DMS 273 treated with DMSO at 0.1 percent for 48 hours (cell line): ENCODE data around the gene CAV2.

ENCODE experiments used
- DNase-seq: peaks from one replicate; lab custom pipeline; 2025; lab: John Stamatoyannopoulos, UW

Gene CAV2

DNA sequence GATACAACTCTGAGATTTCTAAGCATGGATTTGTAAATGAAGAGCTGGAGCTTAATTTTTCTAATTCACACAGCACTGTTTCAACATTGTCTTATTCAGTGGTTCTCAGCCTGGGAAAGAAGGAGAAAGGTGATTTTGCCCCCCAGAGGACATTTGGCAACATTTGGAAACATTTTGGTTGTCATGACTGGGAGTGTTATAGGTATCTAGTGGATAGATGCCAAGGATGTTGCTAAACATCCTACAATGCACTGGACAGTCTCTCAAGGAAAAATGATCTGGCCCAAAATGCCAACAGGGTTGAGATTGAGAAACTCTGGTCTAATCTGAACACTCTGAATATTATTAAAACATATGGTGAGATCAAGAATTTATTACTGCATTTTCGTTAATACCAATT lies 3.8 kb upstream of the CAV2 start:
- no peak for DNase-seq

DNA sequence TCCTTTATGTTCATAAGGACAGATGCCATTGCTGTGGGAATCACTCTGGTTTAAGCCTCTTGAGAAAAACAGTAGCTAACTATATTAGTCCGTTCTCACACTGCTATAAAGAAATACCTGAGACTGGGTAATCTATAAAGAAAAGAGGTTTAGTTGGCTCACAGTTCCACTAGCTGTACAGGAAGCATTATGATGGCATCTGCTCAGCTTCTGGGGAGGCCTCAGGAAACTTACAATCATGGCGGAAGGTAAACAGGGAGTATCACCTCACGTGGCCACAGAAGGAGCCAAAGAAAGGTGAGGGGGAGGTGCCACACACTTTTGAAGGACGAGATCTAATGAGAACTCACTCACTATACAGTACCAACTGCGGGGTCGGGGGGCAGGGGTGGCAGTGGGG lies 2.9 kb upstream of the CAV2 start:
- no peak for DNase-seq

DNA sequence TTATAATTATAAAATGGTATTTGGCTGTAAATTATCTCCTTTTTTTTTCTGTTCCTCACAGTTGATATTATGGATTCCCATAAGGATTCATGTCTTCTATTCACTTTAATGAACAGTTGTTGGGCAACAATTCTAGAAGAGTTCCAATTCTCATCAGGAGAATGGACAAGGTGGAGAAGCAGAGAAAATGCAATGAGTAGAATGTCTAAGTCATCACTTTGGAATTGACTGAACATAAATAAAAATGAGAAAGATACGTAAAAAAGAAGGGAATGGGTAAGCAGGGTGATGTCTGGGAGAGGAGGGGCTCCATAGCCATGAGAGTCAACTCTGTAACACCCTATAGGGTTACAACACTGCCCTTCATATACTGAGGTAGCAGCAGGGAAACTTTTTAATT lies 1.8 kb upstream of the CAV2 start:
- no peak for DNase-seq

DNA sequence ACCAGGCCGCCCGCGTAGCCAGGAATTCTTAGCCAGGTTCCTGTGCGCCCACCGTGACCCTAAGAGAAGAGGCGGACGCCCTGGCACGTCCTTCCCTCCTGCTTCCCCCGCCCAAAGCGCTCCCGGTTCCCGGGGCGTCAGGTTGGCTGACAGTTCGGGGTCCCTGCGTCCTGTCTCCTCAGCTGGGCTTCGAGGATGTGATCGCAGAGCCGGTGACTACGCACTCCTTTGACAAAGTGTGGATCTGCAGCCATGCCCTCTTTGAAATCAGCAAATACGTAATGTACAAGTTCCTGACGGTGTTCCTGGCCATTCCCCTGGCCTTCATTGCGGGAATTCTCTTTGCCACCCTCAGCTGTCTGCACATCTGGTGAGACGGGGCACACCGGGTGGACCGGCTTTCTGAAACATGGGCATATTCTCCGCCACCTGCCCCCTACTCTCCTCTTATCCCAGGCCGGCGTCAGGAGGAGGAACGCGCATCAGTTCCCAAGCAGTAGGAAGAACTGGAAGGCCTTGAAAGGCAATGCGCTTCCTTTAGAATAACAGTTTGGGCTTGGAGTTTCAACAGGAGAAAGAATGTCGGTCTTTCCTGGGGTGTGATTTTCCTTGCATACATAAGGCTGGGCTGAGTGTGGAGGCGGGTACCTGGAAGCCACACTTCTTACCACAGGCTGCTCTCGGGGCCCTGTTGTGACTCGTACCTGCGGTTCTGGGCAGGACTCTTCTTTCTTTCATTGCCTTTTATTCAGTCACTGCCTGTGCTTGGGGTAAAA lies 728 bp downstream of the CAV2 start:
- no peak for DNase-seq

DNA sequence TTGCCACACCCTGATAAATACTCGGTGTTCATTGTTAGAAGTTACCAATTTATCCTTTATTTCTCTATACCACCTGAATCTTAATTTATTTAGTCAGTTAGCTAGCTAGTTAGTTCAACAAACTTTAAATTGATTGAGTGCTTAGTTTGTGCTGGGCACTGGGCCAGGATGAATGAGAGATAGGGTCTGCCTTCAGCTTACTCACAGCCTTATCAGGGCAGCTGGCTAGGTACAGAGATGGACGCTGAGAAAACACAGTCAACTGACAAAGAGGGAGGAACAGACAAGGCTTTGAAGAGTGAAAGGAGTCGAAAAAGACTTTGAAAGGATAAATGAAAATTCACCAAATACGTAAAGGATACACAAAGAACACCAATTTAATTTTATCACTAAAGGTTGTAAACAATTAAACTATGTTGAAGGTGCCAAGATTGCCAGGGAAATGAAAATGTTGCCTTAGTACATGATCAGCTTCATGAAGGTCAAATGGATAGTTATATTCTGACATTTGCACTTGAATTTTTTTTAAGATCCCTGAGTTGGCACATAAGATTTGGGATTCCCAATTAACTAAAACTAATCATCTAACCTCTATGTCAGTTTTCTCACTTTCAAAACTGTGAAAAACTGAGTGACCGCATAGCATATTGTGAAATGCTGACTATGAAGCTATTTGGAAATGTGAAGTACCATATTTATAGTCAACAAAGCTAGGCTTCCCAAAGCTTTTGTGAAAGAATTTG lies 2.1 kb downstream of the CAV2 start:
- no peak for DNase-seq

DNA sequence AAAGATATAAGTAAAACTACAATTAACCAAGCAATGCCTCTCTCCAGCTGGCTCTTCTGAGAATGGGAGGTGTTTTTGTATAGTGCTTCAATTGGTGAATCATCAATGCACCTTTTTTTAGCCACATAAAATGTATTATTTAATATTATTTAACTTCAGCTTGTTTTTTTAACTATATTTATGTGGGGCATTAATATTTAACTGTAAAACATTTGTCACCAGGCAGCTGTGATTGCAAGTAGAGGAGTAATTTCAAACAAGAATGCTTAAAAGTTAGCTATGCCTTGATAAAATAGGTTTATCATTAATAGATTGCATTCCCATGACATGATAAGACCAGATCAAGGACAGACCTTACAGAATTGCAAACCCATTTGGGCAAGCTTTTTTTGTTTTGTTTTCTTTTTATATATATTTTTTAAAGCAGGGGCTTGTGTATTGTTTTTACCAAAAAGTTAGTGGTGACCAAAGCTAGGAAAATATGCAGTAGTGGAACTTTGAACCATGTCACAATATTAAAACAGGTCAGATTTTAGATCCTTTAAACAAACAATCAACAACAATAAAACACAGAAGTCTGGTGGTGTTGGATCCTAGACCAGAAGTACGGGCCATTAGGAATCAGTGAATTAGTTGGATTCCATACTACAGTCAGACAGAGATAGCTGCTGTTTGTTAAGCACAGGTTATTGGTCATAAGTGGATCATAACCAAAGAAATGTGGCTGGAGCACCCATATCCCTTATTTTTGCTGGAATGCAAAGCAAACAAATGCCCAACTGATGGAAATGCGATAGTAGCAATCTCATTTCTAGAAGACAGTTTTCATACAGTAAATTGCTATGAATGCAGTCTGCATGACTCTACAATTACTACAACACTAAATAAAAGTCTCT lies 2.9 kb downstream of the CAV2 start:
- DNase-seq, result no peak

DNA sequence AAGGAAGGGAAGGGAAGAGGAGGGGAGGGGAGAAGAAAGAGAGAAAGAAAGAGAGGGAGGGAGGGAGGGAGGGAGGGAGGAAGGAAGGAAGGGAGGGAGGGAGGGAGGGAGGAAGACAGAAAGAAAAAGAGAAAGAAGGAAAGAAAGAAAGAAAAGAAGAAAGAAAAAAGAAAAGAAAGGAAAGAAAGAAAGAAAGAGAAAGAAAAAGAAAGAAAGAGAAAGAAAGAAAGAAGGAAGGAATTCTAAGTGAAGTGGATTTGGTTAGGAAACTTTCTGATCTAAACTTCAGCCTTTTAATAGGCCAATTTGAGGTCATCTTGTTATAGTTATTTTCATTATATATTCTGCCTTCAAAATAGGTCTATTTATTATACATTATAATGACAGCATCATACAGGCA lies 4.3 kb downstream of the CAV2 start:
- DNase-seq, result no peak

DNA sequence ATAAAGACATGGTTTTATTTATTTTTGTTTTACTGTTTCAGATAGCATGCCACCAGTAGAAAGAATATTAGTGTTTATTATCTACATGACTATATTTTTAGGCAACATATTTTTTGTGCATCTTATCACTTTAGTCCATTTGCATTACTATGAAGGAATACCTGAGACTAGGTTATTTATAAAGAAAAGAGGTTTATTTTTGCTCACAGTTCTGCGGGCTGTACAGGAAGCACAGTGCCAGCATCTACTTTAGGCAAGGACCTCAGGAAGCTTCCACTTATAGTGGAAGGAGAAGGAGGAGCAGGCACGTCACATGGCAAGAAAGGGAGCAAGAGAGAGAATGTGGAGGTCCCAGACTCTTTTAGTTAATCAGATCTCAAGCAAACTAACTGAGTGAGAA lies 5.7 kb downstream of the CAV2 start:
- DNase-seq, result no peak

DNA sequence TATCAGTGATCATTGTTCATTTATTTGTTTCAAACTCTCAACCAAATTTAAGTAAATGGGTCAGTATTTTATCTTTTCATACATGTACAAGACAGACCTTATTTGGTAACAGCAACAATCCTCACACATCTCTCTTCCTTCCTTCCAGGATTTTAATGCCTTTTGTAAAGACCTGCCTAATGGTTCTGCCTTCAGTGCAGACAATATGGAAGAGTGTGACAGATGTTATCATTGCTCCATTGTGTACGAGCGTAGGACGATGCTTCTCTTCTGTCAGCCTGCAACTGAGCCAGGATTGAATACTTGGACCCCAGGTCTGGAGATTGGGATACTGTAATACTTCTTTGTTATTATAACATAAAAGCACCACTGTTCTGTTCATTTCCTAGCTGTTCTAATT lies 6.3 kb downstream of the CAV2 start:
- no peak for DNase-seq

DNA sequence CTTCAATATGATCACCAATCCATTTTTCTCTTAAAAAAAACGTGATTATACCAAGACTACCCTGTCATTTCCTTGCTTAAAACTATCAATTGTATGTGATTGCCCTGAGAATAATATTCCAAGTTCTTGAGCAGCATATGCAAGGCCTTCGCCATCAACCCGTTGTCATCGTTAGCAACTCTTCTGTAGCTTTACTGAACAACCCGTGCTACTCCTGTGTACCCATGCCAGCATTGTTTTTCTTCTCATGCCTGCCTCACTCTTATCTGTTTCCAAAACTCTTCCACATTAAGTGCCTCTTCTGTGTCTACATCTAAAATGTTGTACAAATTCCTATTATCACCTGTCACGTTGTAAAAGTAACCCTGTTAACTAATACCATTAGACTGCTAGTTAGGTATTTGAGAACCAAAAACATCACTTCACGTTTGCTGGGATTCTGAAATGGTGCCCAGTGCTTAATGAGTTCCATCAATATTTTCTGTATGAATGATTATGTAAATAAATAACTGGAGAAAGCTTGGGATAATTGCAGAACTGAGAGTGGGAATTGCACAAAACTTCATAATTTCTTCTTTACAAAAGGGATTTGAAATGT lies 10.5 kb downstream of the CAV2 start:
- DNase-seq, result no peak

DNA sequence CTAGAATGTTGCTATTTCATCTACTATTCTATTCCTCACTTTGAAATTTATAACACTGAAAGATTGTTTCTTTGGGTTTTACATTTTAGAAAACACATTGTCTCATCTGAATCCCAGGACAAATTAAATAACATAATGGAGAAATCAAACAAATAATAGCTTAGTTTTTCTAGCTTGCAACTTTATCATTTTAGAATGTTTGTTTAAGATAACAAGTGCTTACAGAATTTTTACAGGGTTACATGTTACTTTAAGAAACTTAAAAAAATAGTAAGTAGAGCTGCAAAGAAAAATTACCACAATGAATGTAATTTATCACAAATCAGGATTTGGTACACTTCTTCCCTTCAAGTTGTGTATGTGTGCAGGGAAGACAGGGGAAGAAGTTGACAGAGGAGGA lies 11.3 kb downstream of the CAV2 start:
- DNase-seq, result no peak

DNA sequence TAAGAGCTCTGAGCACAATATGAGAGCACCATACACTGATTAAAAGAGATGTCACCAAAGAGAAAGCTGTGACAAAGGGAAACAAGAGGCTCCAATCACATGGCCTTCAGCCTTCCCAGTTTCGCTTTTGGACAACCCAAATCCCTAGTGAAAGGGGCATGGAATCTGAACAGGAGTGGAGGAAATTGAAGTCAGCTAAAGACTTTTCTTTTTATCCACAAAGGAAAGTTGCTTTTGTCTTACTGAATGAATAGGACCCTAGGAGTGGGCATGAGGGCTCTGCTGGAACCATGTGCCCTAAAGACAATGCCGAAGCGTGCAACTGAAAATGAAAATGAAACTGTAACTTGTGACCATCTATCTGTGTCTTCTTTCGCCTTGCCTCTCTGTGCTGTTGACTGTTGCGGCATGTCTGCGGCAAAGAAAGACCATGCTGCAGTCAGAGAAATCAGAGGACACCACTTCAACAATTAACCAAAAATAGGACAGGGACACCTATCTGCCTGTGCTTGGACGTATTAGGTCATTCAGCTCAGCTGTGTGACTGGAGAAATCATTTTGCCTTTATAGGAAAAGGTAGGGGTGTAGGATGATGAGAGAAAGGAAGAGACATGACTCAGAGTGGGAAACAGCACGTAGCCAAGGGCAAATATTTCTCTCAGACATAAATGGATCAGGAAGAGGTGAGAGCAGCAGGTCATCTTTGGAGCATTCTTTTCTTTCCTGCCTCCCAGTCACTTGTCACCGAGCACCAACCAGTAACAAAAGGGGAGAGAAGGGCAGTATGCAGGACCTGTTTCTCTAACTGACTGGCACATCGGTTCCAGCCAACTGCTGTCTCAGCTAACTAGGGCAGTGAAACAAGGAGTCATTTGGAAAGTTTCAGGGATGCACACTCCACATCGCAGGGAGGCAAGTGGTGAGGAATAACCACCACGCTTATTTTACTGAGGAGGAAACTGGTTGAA lies 12.3 kb downstream of the CAV2 start:
- DNase-seq, result no peak

DNA sequence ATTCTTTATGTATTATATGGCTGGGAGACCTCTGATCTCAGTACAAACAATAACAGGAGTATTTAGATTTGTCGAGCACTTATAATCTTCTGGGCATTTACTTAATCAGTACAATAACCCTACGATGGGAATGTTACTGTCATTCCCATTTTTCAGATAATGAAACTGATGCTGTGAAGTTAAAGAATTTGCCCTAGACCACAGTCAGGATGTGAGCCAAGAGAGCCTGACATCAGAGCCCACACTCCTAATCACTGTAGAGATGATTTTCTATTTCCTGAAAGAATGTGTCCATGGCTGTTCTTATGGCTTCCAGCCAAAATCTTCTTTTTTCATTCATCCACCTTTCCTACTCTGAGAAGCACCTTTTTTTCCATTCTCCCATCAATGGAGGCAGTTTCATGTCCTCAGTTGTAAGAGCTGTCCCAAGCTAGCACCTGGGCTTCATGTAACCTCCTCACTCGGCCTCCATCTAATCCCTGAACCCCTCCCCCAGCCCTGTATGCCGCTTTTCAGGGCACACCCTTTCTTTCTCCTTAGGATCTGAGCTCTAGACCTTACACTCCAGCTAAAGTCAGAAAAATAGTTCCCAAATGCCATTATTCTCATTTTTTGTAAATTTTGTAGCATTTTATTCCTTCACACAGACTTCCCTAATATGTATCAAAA lies 13.1 kb downstream of the CAV2 start:
- DNase-seq, result no peak

DNA sequence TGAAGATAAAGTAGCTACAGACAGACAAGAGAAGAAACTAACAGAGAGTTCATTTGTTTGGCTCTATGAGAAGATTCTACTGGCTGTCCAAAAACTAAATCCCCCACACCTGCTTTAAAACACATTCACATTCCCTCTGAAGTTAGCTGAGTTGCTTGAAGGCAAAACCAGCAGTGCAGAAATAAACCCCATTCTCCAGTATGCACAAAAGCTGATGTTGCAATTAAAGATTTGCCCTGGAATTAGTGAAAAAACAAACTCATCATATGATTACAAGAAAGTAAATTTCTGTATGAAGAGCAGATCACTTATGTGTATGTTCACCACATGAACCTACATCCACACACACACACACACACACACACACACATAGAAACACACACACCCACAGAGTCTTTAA lies 16.0 kb downstream of the CAV2 start:
- no peak for DNase-seq

DNA sequence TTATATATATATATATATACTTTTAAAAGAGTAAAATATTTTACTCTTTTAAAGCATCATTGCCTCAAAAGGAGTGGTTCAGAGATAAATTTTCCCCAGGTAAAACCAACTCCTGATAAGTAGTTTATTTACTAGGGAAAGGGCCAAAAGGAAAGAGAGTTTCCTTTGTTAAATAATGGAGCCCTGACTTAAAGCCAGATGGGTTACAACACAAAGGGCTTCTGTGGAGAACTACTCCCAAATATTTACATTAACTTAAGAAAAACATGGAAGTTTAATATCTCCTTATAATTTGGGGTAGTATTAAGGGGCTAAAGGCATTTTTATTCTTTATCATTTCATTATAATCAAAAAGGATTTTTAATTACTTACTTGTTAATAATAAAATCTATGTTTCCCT lies 16.8 kb downstream of the CAV2 start:
- DNase-seq, result no peak

DNA sequence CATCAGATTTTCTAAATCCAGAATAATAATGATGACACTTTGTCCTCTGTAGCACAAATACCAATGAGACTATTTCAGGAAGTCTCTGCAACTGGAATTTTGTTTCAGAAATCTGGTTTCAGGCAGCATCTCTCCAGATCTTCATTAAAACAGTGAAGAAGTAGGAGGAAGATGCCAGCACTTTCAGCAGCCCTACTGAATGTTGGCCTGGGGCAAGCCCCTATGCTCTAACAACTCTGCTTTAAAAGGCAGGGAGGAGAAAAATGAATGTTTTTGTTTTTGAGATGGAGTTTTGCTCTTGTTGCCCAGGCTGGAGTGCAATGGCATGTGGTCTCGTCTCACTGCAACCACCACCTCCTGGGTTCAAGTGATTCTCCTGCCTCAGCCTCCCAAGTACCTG lies 18.1 kb downstream of the CAV2 start:
- no peak for DNase-seq

DNA sequence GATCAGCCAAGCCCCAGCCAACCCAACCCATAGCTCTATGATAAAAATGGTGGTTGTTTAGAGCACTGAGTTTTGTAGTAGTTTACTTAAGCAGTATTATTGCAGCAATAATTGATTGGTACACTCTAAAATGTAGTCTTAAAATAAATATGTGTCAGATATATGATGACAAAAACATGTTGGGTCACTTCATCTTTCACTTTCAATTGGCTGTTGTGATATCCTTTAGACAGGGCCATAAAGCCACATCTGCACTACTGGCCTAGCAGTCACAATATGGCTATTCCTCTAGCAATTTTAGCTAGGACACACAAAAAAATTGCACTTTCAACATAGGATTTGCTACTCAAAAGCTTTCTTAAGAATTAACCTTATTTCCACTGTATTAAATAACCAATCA lies 19.4 kb downstream of the CAV2 start:
- no peak for DNase-seq

DNA sequence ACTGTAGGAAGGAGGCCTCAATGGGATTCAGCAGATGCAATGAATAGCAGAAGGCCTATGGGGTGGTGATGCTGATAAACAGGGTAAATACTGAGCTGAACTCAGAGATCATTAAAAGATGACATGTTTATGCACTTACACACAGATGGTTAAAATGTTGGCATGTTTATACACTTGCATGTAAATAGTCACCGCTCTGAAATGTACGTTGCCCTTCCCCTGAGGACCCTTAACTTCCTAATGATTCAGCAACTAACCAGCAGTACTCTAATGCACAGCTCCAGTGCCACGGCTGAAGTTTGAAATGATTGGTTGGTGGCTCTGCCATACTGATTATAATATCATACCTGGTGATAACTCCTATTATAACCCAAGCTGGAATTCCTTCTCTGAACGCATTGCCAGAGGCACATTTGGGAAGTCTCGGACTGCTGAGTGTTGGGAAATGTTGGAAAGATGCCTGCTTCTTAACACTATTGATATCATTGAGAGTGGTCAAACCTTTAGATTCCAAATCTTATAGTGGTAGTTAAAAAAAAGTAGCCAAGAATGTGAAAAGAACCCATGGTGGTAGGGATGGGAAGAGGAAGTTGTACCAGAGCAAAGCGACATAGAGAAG lies 21.6 kb downstream of the CAV2 start:
- no peak for DNase-seq

DNA sequence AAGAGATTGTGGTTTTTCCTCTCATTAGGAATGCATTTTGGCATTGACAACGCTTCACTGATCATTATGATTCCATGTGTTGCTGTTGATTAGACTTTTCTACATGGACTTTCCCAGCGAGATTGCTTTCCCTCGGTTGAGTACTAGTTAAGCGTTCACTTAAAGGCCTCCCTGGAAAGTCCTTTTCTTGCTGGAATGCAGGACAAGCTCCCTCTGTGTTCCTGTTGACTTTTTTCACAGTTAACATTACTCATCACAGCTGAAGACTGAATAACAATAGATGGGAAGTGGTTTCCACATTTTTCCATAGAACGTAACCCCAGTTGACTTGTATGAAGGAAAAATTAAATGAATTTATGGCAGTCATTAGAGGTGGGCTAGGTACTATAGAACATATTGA lies 22.7 kb downstream of the CAV2 start:
- DNase-seq, result no peak

DNA sequence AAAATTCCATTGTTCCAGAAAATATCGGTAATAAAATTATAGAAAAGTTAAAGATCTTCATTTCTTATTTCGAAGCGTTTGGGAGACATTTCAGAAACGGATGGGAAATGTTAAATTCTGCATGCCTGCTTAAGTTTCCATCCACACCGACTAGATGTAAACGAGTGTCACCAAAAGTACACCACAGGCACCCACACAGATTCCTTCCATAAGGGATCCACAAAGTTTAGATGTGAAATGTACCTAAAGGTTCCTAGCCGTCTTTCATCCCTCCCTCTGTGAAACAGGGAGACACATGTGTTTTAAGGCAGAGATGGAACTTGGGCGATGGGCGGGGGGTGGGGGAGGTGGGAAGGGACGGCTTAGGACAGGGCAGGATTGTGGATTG lies 24.7 kb downstream of the CAV2 start:
- no peak for DNase-seq
